Mesendoderm (in vitro differentiated cells): Measurements from ENCODE around the gene PTGDR2.

Experiments used
- DNase-seq: peaks from one replicate; pipeline ENCODE4 v3.0.0; 2013
- H2AK5ac ChIP-seq: 2 replicates; pipeline ENCODE4 v1.6.1; 2013; ENCODE audit warnings: low read length, inconsistent platforms
- H2BK120ac ChIP-seq: 2 replicates; pipeline ENCODE4 v1.6.1; 2013; ENCODE audit warnings: low read depth, mild to moderate bottlenecking, low read length, moderate library complexity, mixed read lengths
- H2BK15ac ChIP-seq: replicated peaks from 2 replicates; pipeline ENCODE4 v1.6.1; 2013; ENCODE audit warnings: low read depth, mild to moderate bottlenecking, moderate library complexity
- H2BK5ac ChIP-seq: 2 replicates; pipeline ENCODE4 v1.6.1; 2013; ENCODE audit warnings: low read length, inconsistent platforms
- H3K18ac ChIP-seq: 2 replicates; pipeline ENCODE4 v1.6.1; 2013; ENCODE audit warnings: mild to moderate bottlenecking, low read length, mixed read lengths
- H3K23ac ChIP-seq: one replicate; pipeline ENCODE4 v1.6.1; 2013; ENCODE audit warnings: low read length
- H3K27ac ChIP-seq: 2 replicates; pipeline ENCODE4 v1.5.1; 2013; ENCODE audit warnings: low read depth, mild to moderate bottlenecking, inconsistent platforms, low read length, moderate library complexity
- H3K27me3 ChIP-seq: 2 replicates; pipeline ENCODE4 v1.6.1; 2013; ENCODE audit warnings: low read length, control low read depth, mild to moderate bottlenecking, inconsistent platforms; ENCODE audit not compliant: insufficient read depth, poor library complexity
- H3K36me3 ChIP-seq: 2 replicates; pipeline ENCODE4 v1.6.1; 2013; ENCODE audit warnings: low read length, inconsistent platforms; ENCODE audit not compliant: control insufficient read depth, insufficient read depth
- H3K4ac ChIP-seq: one replicate; pipeline ENCODE4 v1.6.1; 2013; ENCODE audit warnings: low read depth, mild to moderate bottlenecking, low read length, moderate library complexity
- H3K4me1 ChIP-seq: 2 replicates; pipeline ENCODE4 v1.6.1; 2013; ENCODE audit warnings: low read depth, low read length, inconsistent platforms; ENCODE audit not compliant: control insufficient read depth
- H3K4me2 ChIP-seq: 2 replicates; pipeline ENCODE4 v1.6.1; 2013; ENCODE audit warnings: low read length
- H3K4me3 ChIP-seq: 2 replicates; pipeline ENCODE4 v1.5.1; 2013; ENCODE audit warnings: mild to moderate bottlenecking, low read length
- H3K56ac ChIP-seq: one replicate; pipeline ENCODE4 v1.6.1; 2013; ENCODE audit warnings: low read length
- H3K79me1 ChIP-seq: 2 replicates; pipeline ENCODE4 v1.6.1; 2013; ENCODE audit warnings: low read length, inconsistent platforms
- H3K79me2 ChIP-seq: 2 replicates; pipeline ENCODE4 v1.6.1; 2013; ENCODE audit warnings: mild to moderate bottlenecking, low read length; ENCODE audit not compliant: control insufficient read depth, insufficient read depth
- H3K9ac ChIP-seq: 2 replicates; pipeline ENCODE4 v1.6.1; 2013; ENCODE audit warnings: low read length, inconsistent platforms
- H4K5ac ChIP-seq: one replicate; pipeline ENCODE4 v1.6.1; 2013; ENCODE audit warnings: low read length
- H4K8ac ChIP-seq: one replicate; pipeline ENCODE4 v1.6.1; 2013; ENCODE audit warnings: low read depth, mild to moderate bottlenecking, control low read depth, low read length, moderate library complexity
- WGBS: extraction: QIAGEN DNeasy Blood & Tissue Kit; methylation state at CpG from one replicate; pipeline ENCODE4 v1.1.7; 2013; ENCODE audit warnings: low lambda C conversion rate, missing lambda C conversion rate; ENCODE audit not compliant: insufficient coverage; ENCODE audit errors: extremely low coverage; 5-methylcytosine and 5-hydroxymethylcytosine counted together

Gene PTGDR2

GRCh38 chr11:60852117-60852981 is 3.4 kb downstream of the PTGDR2 start:
- H3K4me2 ChIP-seq: no peak overlapping the region
- no peaks in the 10 kb centered on the region for H3K27me3 ChIP-seq
- no peak overlapping the region for H3K23ac ChIP-seq
- no peak overlapping the region for H2AK5ac ChIP-seq
- H2BK5ac ChIP-seq: no peak overlapping the region
- H2BK120ac ChIP-seq: no peak overlapping the region
- DNase-seq: no peak
- peaks cover 8% of the 10 kb centered on the region for H3K36me3 ChIP-seq
- no peaks in the 10 kb centered on the region for H3K79me1 ChIP-seq
- no peak overlapping the region for H3K4me3 ChIP-seq
- no peak overlapping the region for H3K9ac ChIP-seq
- WGBS: no CpG with 5 or more reads among the region's 78 CpGs
- no peak overlapping the region for H2BK15ac ChIP-seq
- no peaks in the 10 kb centered on the region for H3K79me2 ChIP-seq
- no peak overlapping the region for H4K5ac ChIP-seq
- H3K27ac ChIP-seq: no peak overlapping the region
- no peak overlapping the region for H4K8ac ChIP-seq
- H3K18ac ChIP-seq: no peak overlapping the region
- no peaks in the 10 kb centered on the region for H3K4me1 ChIP-seq
- no peak overlapping the region for H3K4ac ChIP-seq
- H3K56ac ChIP-seq: no peak overlapping the region

- no peak overlapping the region for H3K27ac ChIP-seq
- no peak overlapping the region for H3K18ac ChIP-seq
- H3K4me2 ChIP-seq: no peak overlapping the region
- no peak overlapping the region for H3K56ac ChIP-seq
- H2BK5ac ChIP-seq: no peak overlapping the region
- H3K4me3 ChIP-seq: no peak overlapping the region
- no peak overlapping the region for H2BK120ac ChIP-seq
- no peak overlapping the region for H3K23ac ChIP-seq
- H3K36me3 ChIP-seq: peaks cover 8% of the 10 kb centered on the region
- H3K9ac ChIP-seq: no peak overlapping the region
- H3K79me2 ChIP-seq: no peaks in the 10 kb centered on the region
- H3K4me1 ChIP-seq: no peaks in the 10 kb centered on the region
- no peak overlapping the region for H4K5ac ChIP-seq
- H2BK15ac ChIP-seq: no peak overlapping the region
- no peak overlapping the region for H3K4ac ChIP-seq
- DNase-seq: no peak
- H4K8ac ChIP-seq: no peak overlapping the region
- no CpG with 5 or more reads among the region's 17 CpGs for WGBS
- no peaks in the 10 kb centered on the region for H3K79me1 ChIP-seq
- H3K27me3 ChIP-seq: no peaks in the 10 kb centered on the region
- H2AK5ac ChIP-seq: no peak overlapping the region
Measured at GRCh38 chr11:60851327-60852104, 4.2 kb downstream of the PTGDR2 start.

- Histone ChIP-seq H3K27ac (no peak overlapping the region), H2BK15ac (no peak overlapping the region), H3K18ac (no peak overlapping the region), H3K79me1 (peaks cover 9% of the 10 kb centered on the region), H3K23ac (no peak overlapping the region), H2BK120ac (no peak overlapping the region), H3K27me3 (no peaks in the 10 kb centered on the region), H2AK5ac (no peak overlapping the region), H3K9ac (no peak overlapping the region), H3K4ac (no peak overlapping the region), H3K4me2 (no peak overlapping the region), H3K4me1 (no peaks in the 10 kb centered on the region), H3K56ac (no peak overlapping the region), H4K8ac (no peak overlapping the region), H4K5ac (no peak overlapping the region), H3K79me2 (peaks cover 11% of the 10 kb centered on the region), H3K36me3 (peaks cover 8% of the 10 kb centered on the region), H3K4me3 (no peak overlapping the region), H2BK5ac (no peak overlapping the region)
- WGBS: no CpG with 5 or more reads among the region's 29 CpGs
- no peak for DNase-seq
Measured at GRCh38 chr11:60849641-60850520, 5.9 kb downstream of the PTGDR2 start.

GRCh38 chr11:60848714-60849151 is 7.0 kb downstream of the PTGDR2 start:
- peaks cover 7% of the 10 kb centered on the region for H3K4me1 ChIP-seq
- no peak overlapping the region for H3K9ac ChIP-seq
- H3K79me2 ChIP-seq: peaks cover 23% of the 10 kb centered on the region
- H2BK120ac ChIP-seq: no peak overlapping the region
- no peak overlapping the region for H3K23ac ChIP-seq
- no peak overlapping the region for H3K4me2 ChIP-seq
- H4K8ac ChIP-seq: no peak overlapping the region
- no peaks in the 10 kb centered on the region for H3K27me3 ChIP-seq
- H3K27ac ChIP-seq: no peak overlapping the region
- no peak overlapping the region for H2BK15ac ChIP-seq
- H3K4me3 ChIP-seq: no peak overlapping the region
- no peak overlapping the region for H2BK5ac ChIP-seq
- H3K79me1 ChIP-seq: peaks cover 16% of the 10 kb centered on the region
- no peak overlapping the region for H2AK5ac ChIP-seq
- H3K4ac ChIP-seq: no peak overlapping the region
- no peak overlapping the region for H3K56ac ChIP-seq
- no peak for DNase-seq
- peaks cover 8% of the 10 kb centered on the region for H3K36me3 ChIP-seq
- no peak overlapping the region for H3K18ac ChIP-seq
- H4K5ac ChIP-seq: no peak overlapping the region
- WGBS: no CpG with 5 or more reads among the region's 10 CpGs

- H3K79me2 ChIP-seq: peaks cover 31% of the 10 kb centered on the region
- H3K27ac ChIP-seq: no peak overlapping the region
- H3K27me3 ChIP-seq: no peaks in the 10 kb centered on the region
- H3K4me2 ChIP-seq: no peak overlapping the region
- no peak overlapping the region for H2BK15ac ChIP-seq
- DNase-seq: no peak
- no peak overlapping the region for H2BK120ac ChIP-seq
- no peak overlapping the region for H3K4ac ChIP-seq
- peaks cover 21% of the 10 kb centered on the region for H3K79me1 ChIP-seq
- H3K4me1 ChIP-seq: peaks cover 11% of the 10 kb centered on the region
- peaks cover 8% of the 10 kb centered on the region for H3K36me3 ChIP-seq
- H2BK5ac ChIP-seq: no peak overlapping the region
- H2AK5ac ChIP-seq: no peak overlapping the region
- H4K8ac ChIP-seq: no peak overlapping the region
- no peak overlapping the region for H3K4me3 ChIP-seq
- no peak overlapping the region for H3K56ac ChIP-seq
- WGBS: no CpG with 5 or more reads among the region's 12 CpGs
- H3K18ac ChIP-seq: no peak overlapping the region
- no peak overlapping the region for H4K5ac ChIP-seq
- H3K23ac ChIP-seq: no peak overlapping the region
- H3K9ac ChIP-seq: no peak overlapping the region
Measured at GRCh38 chr11:60847896-60848295, 7.9 kb downstream of the PTGDR2 start.
